Bronchial epithelial cell (primary cell): ENCODE data around the gene TAF9. TPM values are rescaled to one million over a fixed set of nuclear protein-coding genes. Genes with fewer than 3 reads are reported as not detected.
A peak's percentile ranks its signal among the peaks of the same experiment; 100 is the strongest.

ENCODE experiments used
- DNase-seq: peaks from one replicate; pipeline ENCODE4 v3.0.0-alpha.2; 2010; ENCODE audit warnings: low read depth
- FAIRE-seq: peaks from 2 replicates; lab custom pipeline; 2011; peaks lifted over from hg19 to GRCh38; lab: Jason Lieb, UNC
- H3K27me3 ChIP-seq: 2 replicates; pipeline ENCODE4 v1.5.1; 2011; ENCODE audit warnings: low read length; ENCODE audit not compliant: control insufficient read depth, insufficient read depth
- H3K36me3 ChIP-seq: 2 replicates; pipeline ENCODE4 v1.5.1; 2011; ENCODE audit warnings: low read length; ENCODE audit not compliant: control insufficient read depth, insufficient read depth
- H3K4me3 ChIP-seq: 2 replicates; pipeline ENCODE4 v1.5.1; 2011; ENCODE audit warnings: mild to moderate bottlenecking, low read depth, low read length, control low read depth
- CTCF ChIP-seq: IDR thresholded peaks from 2 replicates; pipeline ENCODE4 v1.5.1; 2011; ENCODE audit warnings: mild to moderate bottlenecking, moderate library complexity, low read length, control low read depth, inconsistent platforms; ENCODE audit not compliant: insufficient read depth, severe bottlenecking
- total RNA-seq: library from RNA; depleted of rRNA; stranded (reverse); fragments of >200 nt; gene quantifications from 2 replicates; pipeline ENCODE4 v1.2.1, GENCODE V29; 2014

The TAF9 gene
- total RNA-seq, 1 donor from 2014 or later, result 66.9 TPM

- no peak for FAIRE-seq
- no peaks in the 10 kb centered on the region for H3K36me3 ChIP-seq
- DNase-seq, result no peak
- no peak overlapping the region for H3K4me3 ChIP-seq
- H3K27me3 ChIP-seq, result no peaks in the 10 kb centered on the region
- TF ChIP-seq CTCF, result no peak
Measured at GRCh38 chr5:69359699-69360098, 9.6 kb downstream of the TAF9 start.

- TF ChIP-seq CTCF, result no peak
- Histone ChIP-seq H3K36me3 (peaks cover 1% of the 10 kb centered on the region), H3K4me3 (no peak overlapping the region), H3K27me3 (no peaks in the 10 kb centered on the region)
- no peak for DNase-seq
- FAIRE-seq, result no peak
Measured at GRCh38 chr5:69350664-69351063, 18.7 kb downstream of the TAF9 start.

- no peaks in the 10 kb centered on the region for H3K27me3 ChIP-seq
- H3K4me3 ChIP-seq, result no peak overlapping the region
- no peak for FAIRE-seq
- H3K36me3 ChIP-seq, result no peaks in the 10 kb centered on the region
- TF ChIP-seq CTCF, result no peak
- no peak for DNase-seq
Measured at GRCh38 chr5:69343083-69343482, 26.2 kb downstream of the TAF9 start.

GRCh38 chr5:69341520-69342161 lies 27.7 kb downstream of the TAF9 start:
- Histone ChIP-seq H3K36me3 (no peaks in the 10 kb centered on the region), H3K27me3 (no peaks in the 10 kb centered on the region), H3K4me3 (no peak overlapping the region)
- FAIRE-seq, result no peak
- no peak for TF ChIP-seq CTCF
- DNase-seq, result peak; percentile 59

- TF ChIP-seq CTCF, result no peak
- Histone ChIP-seq H3K4me3 (no peak overlapping the region), H3K27me3 (no peaks in the 10 kb centered on the region), H3K36me3 (no peaks in the 10 kb centered on the region)
- FAIRE-seq (no peak), DNase-seq (peak; percentile 28)
Measured at GRCh38 chr5:69335341-69335935, 33.9 kb downstream of the TAF9 start.
